ENCODE measurements around the gene SELPLG. TPM values are rescaled to one million over a fixed set of nuclear protein-coding genes. Genes with fewer than 3 reads are reported as not detected.

SELPLG gene
- total and polyA plus RNA-seq, 11 donors: 1.0 to 26.7 (median 4.0) TPM

GRCh38 chr12:108573317-108573716, 60.4 kb downstream of the SELPLG start:
- DNase-seq: no peak
- intact Hi-C loops (cut with DNase I): loop anchor here in 1 of 10 donors (5.0 kb wide), 1 partner anchor 39 kb away; no protein-coding TSS in a partner anchor
- H3K4me1 ChIP-seq: peaks cover 0 to 17% (median 6%) of the 10 kb centered on the region in 12 donors
- no peak overlapping the region for H3K4me3 ChIP-seq
- WGBS, 4 donors: 69 to 83% (median 71%) methylated on average over 2 of the region's 2 CpGs
- H3K36me3 ChIP-seq: peaks cover 0 to 22% (median 18%) of the 10 kb centered on the region in 9 donors
- no peaks in the 10 kb centered on the region for H3K9me3 ChIP-seq
- ATAC-seq: no peak
- H3K27me3 ChIP-seq: no peaks in the 10 kb centered on the region
- no peak overlapping the region for H3K27ac ChIP-seq
- TF ChIP-seq POLR2A (IDR thresholded peaks at IDR 0.05) (no peak), CTCF (IDR thresholded peaks at IDR 0.05) (no peak)

DNA sequence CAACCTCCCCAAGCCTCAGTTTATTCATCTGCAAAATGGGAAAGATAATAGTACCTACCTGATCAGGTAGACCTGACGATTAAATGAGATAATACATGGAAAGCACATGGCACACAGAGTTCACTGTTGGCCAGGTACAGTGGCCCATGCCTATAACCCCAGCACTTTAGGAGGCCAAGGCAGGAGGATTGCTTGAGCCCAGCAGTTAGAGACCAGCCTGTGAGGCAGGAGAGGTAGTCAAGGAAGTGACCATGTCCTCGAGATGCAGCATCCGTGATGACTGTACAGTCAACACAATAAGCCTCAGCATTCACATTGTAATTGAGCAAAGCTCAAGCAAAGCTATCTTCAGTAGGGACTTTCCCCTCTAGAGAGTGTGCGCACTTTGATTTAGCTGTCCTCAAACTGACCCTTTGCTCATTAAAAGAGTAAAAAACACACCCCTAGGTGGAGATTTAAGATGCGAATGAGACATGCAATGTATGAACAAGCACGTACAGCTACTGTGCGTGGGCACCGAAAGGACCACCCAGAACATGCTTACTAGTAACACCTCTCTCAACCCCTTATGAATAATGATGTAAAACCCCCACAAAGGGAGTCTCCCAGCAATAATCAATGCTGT, 61.4 kb downstream of the SELPLG start:
- WGBS, 4 donors: 75 to 84% (median 79%) methylated on average over 8 of the region's 8 CpGs
- DNase-seq (no peak), ATAC-seq (no peak)
- H3K9me3 ChIP-seq: no peaks in the 10 kb centered on the region
- H3K27me3 ChIP-seq: no peaks in the 10 kb centered on the region
- no peak overlapping the region for H3K27ac ChIP-seq
- intact Hi-C loops (cut with DNase I): loop anchor here in 1 of 10 donors (5.0 kb wide), 1 partner anchor 40 kb away; no protein-coding TSS in a partner anchor
- H3K4me1 ChIP-seq: peaks cover 0 to 24% (median 10%) of the 10 kb centered on the region in 12 donors
- H3K4me3 ChIP-seq: no peak overlapping the region
- no peak for TF ChIP-seq CTCF (IDR thresholded peaks at IDR 0.05)
- no peak for TF ChIP-seq POLR2A (IDR thresholded peaks at IDR 0.05)
- peaks cover 0 to 32% (median 28%) of the 10 kb centered on the region in 9 donors for H3K36me3 ChIP-seq

Small RNA genes lying within 50 kb of the gene (microRNA-seq; reads per million reads assigned to microRNA genes)
- gene MIR4496: 0 to 0.06 (median 0) reads per million in 4 donors

Other genes with a start within 250 kb of the SELPLG start
- 1 to 10 TPM; 2.6 to 6.6 (median 3.5) TPM for gene FICD, start 118.6 kb downstream of the SELPLG start, total RNA-seq
- 1 to 10 TPM; 1.4 to 4.6 TPM for gene FICD, start 118.6 kb downstream of the SELPLG start, polyA plus RNA-seq
- gene SART3, start 72.7 kb downstream of the SELPLG start, total RNA-seq: 10 to 100 TPM; 19.5 to 33.2 (median 27.4) TPM
- gene SART3, start 72.7 kb downstream of the SELPLG start, polyA plus RNA-seq: 10 to 100 TPM; 13.3 to 20.3 TPM
- 100 to 1,000 TPM; 289 to 632 (median 497) TPM for gene ISCU, start 71.3 kb downstream of the SELPLG start, total RNA-seq
- gene ISCU, start 71.3 kb downstream of the SELPLG start, polyA plus RNA-seq: 100 to 1,000 TPM; 203 to 335 TPM
- gene TMEM119, start 35.8 kb downstream of the SELPLG start, total RNA-seq: 10 to 100 TPM in 1 of 9 donors, 1 to 10 TPM in 7, under 1 TPM in 1; 0.19 to 11.0 (median 2.2) TPM
- 1 to 10 TPM in 1 of 2 donors, under 1 TPM in 1; 0.80 to 3.0 TPM for gene TMEM119, start 35.8 kb downstream of the SELPLG start, polyA plus RNA-seq
- 100 to 1,000 TPM in 1 of 9 donors, 10 to 100 TPM in 8; 48.3 to 119 (median 68.5) TPM for gene CORO1C, start 97.6 kb upstream of the SELPLG start, total RNA-seq
- gene CORO1C, start 97.6 kb upstream of the SELPLG start, polyA plus RNA-seq: 10 to 100 TPM; 18.3 to 55.2 TPM
- 10 to 100 TPM; 20.2 to 45.8 (median 34.3) TPM for gene SSH1, start 223.7 kb upstream of the SELPLG start, total RNA-seq
- 10 to 100 TPM in 1 of 2 donors, 1 to 10 TPM in 1; 7.8 to 15.2 TPM for gene SSH1, start 223.7 kb upstream of the SELPLG start, polyA plus RNA-seq
- gene DAO, start 246.2 kb upstream of the SELPLG start, total RNA-seq: not detected
- not detected for gene DAO, start 246.2 kb upstream of the SELPLG start, polyA plus RNA-seq